ENCODE measurements around the gene ZC3H8. TPM values are rescaled to one million over a fixed set of nuclear protein-coding genes. Genes with fewer than 3 reads are reported as not detected.

The ZC3H8 gene
- polyA plus RNA-seq, 1 donor: 16.3 TPM

GRCh38 chr2:112163541-112163981 lies 91.3 kb downstream of the ZC3H8 start:
- DNase-seq: no peak

DNA sequence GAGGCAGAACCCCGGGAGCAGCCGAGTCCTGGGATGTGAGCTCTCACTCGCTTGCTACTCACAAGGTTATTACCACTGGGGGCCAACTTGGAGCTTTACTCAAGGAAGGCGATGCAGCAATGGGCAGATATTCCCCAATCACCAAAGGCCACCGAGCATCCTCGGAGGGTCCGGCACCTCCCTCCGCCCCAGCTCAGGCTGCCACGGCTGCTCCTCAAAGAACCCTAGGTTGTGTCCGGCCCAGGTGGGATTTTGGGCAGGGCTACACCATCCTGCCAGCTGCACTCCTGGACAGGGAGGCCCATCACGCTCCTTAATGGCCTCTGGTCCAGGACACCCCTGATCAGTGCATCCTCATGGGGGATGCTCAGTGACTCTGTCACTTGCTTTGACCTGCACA lies 91.9 kb downstream of the ZC3H8 start:
- no peak for DNase-seq

DNA sequence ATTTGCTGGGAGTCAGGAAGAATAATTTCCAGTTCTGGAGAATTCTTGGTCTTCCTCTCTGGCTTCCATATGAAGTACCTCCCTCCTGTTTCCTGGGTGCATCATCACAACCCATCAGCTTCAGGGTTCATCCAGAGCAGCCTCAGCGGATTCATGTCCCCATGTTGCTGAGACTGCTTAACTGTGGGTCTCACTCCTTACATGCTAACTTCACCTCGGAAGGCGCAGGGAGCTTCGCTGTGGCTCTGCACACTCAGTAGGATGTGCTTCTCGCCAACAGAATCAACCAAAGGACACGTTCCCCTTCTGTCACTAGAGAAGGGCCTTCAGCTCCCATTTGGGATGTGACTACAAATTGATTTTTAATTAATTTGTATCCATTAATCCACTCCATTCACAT lies 92.5 kb downstream of the ZC3H8 start:
- DNase-seq: no peak

Other genes starting within 250 kb of the ZC3H8 start
- gene TMEM87B, start 199.8 kb downstream of the ZC3H8 start, polyA plus RNA-seq (ENCODE audit: insufficient read length): 13.7 TPM
- 8.5 TPM for gene FBLN7, start 116.7 kb downstream of the ZC3H8 start, polyA plus RNA-seq (ENCODE audit: insufficient read length)
- gene ZC3H6, start 20.6 kb upstream of the ZC3H8 start, polyA plus RNA-seq (ENCODE audit: insufficient read length): 7.1 TPM
- 3.8 TPM for gene RGPD8, start 178.6 kb upstream of the ZC3H8 start, polyA plus RNA-seq (ENCODE audit: insufficient read length)
- 46.5 TPM for gene TTL, start 227.1 kb upstream of the ZC3H8 start, polyA plus RNA-seq (ENCODE audit: insufficient read length)

Data from hindlimb muscle (tissue), 1 donor.